Pulmonary artery endothelial cell (primary cell): ENCODE results near the gene TAF15. TPM values are rescaled to one million over a fixed set of nuclear protein-coding genes. Genes with fewer than 3 reads are reported as not detected.
A peak's percentile ranks its signal among the peaks of the same experiment; 100 is the strongest.

Experiments
- DNase-seq: peaks from one replicate; pipeline ENCODE4 v3.0.0-alpha.2; 2011; ENCODE audit warnings: low read depth, low spot score
- total RNA-seq: library from RNA; depleted of rRNA; stranded (reverse); fragments of >200 nt; gene quantifications from 2 replicates; pipeline ENCODE4 v1.2.3, GENCODE V29; 2014

Gene TAF15
- total RNA-seq, 1 donor from 2014 or later = 97.9 TPM

DNA sequence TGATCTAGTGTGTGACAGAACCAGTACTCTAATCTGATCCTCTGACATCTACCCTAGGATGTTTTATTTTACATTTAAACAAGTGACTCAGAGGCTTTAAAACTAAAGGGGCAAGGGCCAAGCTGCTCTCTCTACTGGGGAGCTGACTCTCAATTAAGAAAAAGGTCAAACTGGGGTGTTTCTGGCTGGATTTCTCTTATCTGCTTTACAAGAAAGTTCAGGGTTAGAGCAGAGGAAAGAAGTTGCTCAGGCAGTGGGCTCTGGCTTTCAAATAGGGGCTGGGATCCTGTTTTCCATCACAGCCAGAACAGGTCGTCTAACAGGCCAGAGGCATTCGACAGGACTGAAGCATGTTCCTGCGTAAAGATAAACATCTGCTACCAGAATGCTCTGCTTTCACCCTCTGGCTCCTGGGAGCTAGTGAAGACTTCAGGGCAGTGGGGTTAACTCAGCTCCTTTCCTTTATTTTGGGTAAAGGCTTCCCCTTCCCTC is 22.3 kb upstream of the TAF15 start:
- no peak for DNase-seq

DNA sequence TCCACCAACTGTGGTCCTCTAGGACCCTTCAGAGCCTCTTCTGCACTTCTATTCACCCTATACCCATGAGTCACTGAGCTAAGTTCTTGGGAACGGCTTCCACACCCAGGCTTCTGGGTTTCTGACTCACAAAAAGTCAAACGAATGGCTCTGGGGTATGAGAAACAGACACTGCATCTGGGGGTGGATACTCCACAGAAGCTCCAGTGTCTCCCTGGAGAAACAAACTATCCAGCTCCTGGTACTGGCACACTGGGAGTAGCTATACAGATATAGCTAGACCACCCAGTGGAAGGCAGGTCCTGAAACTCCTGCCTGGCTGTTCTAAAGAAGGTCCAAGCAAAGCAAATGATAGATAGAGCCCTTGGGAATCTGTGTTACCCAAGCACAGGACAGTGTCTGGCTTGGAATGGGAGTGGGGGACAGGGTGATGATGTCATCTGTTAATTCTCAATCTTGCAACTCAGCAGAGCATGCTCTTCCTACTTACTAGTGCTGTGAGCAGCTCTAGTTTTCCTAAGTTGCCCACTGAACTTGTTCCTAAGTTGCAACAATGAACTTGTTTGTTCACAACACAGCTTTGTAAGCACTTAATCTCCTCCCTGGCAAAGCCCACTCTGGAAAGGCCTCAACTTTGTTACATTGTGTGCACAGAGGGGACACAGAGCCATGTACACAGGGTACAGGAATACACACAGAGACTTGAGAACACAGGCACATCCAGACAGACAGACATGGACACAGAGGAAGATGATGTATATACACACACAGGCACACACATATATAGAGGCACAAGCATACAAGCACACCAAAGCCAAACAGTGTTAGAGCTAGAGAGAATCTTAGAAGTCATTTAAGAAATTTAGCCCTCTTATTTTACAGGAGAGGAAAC is 20.6 kb upstream of the TAF15 start:
- no peak for DNase-seq

DNA sequence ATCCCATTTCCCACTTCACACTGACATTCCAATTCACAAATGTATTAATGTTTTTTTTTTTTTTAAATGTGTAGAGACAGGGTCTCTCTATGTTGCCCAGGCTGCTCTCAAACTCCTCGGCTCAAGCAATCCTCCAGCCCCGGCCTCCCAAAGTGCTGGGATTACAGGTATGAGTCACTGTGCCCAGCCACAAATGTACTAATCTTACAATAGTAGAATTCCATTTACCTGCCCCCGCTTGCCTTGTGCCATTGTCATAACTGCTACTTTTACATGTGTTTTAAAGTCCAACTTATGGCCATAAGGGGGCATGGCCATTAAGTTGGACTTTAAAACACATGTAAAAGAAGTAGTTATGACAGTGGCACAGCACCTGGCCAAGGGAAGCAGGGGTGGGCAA is 18.4 kb upstream of the TAF15 start:
- DNase-seq = no peak

DNA sequence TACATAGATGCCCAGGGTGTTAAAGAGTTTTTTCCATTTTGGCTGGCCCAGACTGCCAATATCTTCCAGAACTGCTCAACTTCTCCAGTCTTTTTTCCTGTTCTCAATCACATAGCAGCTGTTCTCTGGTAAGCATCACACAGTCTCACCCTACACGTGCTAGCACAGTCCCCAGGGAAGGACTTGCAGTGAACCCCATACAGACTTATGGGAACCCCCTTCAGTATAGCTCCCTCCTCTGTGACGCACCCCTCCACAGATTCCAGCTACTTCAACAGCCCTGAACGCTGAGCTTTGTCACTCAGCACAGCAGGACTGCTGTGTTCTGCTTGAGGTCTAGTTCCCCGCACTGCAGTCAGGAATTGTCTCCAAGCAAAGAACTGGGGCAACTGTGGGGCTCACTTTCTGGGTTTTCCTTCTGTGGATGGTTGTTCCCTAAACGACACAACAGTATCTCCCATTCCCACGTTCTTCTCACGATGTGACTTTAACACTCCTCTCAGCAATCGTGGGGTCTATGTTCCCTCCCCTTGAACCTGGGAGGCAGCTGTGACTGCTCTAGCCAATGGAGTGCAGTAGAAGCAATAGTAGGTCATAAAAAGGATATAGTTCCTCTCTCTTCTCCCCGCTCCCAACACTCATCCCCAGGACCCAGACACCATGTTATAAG is 17.5 kb upstream of the TAF15 start:
- DNase-seq = no peak

DNA sequence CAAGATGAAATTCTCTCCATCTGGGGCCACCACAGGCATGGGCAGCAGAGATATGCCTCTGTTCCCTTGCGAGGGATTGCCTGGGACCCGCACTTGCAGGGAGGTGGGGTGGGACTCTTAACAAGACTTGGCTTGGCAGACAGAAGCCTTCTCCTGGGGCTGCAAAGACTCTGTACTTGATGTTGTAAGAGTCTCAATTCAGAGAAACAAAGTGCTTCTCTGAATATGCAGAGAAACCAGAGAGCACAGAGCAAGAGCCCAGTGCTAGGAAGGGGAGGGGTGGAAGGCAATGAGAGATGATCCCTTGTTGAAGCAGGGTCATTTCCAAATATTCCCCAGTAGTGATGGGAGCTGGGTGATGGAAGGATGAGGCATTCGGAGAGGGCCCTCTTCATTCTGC is 16.0 kb upstream of the TAF15 start:
- DNase-seq = no peak

DNA sequence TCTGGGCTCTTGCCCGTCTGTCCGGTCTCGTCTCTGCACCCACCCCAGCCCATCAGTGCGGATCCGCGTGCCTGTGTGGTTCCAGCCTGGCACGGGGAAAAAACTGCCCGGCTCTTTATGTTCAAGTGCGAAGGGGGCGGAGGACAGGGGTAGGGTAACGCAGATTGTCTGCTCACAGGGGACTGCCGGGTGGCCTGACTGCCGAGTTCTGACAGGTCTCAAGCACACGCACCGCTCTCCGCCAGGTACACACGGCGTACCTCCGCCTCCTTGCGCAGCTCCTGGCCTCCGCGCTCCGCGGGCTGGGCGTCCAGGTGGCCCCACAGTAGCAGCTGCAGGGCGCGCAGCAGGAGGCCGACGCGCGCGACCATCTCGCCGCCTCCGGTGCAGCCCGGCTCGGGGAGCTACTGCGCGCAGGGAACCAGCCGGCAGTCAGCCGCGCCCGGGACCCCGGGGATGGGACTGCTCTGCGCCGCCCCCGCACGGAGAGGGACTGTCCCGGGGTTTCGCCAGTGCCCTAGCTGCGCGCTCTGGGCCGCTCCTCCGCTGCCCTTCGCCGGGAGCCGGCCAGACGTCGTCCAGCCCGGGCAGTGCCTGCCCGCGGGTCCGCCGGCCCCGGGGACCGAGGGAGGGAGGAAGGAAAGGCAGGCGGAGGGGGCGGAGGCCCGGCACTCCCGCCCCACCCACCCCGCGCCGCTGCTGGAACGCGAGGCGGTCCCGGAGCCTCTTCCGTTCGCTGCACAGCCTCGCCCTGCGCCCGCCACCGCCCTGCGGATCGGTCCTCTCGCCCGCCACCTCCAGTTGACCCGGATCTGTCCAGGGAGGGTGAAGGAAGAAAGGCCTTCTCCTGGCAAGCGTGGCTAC is 14.0 kb upstream of the TAF15 start, which contains the start of gene MMP28:
Gene MMP28, minus strand, starts transcription at position 635 of the 864 bp plus-strand sequence. Its CDS starts 264 bp downstream, at position 371.
- DNase-seq = no peak

DNA sequence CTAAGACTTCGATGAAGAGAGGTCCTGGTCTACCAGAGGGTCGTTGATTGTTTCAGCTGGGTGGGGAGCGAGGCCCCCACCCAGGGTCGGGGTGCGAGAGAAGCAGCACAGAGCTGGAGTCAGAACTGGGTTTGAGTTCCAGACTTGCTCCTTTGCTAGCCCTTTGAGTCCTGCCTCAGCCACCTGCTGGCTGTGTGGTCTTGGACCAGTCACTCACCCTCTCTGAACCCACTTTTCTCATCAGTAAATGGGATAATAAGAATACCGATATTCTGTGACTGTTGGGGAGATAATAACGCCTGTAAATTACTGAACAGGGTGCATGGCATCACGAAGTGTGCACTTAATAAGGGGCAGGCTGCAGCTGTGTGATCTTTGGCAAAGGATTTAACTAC is 13.4 kb upstream of the TAF15 start:
- no peak for DNase-seq

DNA sequence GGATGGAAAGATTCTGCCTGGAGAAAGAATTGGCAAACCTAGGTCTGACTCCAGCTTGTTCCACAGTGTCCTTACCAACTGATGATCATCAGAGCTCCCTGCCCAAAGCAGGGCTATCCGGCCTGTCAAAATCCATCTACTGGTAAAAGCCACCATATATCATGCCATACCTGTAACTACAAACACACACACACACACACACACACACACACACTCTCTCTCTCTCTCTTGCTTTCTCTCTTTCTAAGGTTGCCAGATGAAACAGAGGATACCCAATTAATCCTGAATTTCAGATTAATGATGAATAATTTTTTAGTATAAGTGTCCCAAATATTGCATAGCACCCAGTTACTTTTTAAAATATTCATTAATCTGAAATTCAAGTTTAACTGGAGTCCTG is 12.3 kb upstream of the TAF15 start:
- DNase-seq = no peak

DNA sequence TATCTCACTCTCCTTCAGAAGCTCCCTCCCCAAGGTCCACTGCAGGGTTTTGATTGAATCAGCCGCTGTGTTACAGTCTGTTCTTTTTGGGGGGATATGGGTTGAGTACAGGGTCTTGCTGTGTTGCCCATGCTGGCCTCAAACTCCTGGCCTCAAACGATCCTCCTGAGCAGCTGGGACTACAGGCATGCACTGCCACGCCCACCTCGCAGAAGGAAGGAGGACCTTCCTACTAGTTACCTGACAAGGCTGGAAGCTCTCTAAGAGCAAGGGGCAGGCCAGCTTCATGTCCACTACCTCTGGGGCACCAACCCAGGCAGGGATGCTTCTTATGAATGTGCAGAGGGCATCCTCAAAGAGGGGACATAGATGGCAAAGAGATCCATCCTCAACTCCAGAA is 11.9 kb upstream of the TAF15 start:
- DNase-seq = no peak

DNA sequence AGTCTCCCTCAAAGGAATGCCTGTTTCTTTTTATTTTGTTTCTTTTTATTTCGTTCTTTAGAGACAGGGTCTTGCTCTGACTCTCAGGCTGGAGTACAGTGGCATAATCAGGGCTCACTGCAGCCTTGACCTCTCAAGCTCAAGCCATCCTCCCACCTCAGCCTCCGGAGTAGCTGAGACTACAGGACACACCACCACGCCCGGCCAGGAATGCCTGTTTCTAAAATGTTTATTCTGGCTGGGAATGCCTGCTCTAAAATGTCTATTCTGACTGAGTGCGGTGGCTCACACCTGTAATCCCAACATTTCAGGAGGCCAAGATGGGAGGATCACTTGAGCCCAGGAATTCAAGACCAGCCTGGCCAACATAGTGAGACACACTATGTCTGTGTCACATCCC is 11.4 kb upstream of the TAF15 start:
- no peak for DNase-seq

DNA sequence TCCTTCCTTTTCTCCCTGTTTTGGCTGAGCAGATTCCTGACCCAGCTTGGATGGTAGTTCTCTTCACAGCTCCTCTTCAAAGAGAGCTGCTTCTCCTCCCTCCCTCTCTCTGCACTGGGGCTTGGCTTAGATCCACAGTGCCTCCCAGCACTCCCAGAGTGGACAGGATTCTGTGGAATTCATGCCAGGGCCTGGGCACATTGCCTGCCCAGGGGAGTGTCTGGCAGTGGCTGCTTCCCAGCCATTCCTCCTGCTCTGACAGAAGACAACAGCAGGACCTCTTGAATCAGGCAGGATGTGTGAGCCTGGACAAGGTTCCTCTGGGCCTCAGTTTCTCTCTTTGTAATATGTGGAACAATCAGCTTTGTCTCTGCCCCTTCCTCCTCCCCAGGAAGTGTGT is 9.3 kb upstream of the TAF15 start:
- no peak for DNase-seq

DNA sequence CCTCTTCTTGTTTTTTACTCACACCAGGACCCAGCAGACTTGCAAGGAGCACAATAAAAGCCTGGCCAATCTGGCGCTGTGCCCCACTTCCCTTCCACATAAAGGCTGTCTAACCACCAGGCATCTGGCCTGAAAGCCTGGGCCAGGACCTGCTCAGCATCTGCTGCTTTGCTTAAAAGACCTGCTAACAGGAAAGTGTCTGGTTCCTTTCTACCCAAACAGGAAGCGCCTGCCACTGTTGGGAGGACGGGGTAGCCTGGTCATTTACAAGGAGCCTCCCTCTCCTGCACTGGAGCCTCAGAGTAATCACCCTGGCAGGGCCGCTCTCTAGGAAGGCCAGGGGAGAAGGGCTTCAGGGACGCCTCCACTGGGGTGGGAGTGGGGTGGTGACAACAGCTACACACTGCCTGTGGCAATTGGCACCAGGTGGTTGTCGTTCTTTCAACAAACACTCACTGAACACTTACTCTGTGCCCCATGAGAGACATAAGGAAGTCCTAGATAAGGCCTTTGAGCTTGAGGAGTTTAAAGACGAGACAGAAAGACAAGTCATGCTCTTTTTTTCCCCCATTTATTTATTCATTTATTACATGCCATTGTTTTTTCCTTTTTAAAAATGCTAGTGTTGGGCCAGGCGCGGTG is 7.6 kb upstream of the TAF15 start:
- peak; percentile 98 for DNase-seq

DNA sequence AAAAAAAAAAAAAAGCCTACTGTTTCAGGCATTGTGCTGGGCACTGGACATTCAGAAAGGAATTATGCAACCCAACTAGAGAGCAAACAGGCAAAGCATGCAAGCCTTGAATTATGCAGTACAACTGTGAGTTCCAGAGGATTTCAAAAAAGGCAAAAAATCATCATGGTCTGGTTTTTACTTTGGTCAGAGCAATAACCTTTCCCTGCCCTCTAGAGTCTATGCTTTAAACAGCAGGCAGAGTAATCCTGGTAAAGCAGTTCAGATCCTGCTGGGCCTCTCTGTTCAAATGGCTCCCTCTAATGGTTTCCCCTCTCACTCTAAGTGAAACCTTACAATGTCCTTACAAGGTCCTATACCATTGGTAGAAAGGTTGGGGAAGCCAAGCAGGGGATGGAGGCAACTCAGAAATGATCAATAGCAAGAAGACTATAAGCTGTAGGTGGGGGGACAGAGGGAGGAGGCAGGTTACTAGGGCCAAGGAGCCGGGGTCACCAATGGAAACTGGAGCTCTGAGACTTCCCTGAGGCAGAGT is 4.6 kb upstream of the TAF15 start:
- DNase-seq = peak; percentile 71

DNA sequence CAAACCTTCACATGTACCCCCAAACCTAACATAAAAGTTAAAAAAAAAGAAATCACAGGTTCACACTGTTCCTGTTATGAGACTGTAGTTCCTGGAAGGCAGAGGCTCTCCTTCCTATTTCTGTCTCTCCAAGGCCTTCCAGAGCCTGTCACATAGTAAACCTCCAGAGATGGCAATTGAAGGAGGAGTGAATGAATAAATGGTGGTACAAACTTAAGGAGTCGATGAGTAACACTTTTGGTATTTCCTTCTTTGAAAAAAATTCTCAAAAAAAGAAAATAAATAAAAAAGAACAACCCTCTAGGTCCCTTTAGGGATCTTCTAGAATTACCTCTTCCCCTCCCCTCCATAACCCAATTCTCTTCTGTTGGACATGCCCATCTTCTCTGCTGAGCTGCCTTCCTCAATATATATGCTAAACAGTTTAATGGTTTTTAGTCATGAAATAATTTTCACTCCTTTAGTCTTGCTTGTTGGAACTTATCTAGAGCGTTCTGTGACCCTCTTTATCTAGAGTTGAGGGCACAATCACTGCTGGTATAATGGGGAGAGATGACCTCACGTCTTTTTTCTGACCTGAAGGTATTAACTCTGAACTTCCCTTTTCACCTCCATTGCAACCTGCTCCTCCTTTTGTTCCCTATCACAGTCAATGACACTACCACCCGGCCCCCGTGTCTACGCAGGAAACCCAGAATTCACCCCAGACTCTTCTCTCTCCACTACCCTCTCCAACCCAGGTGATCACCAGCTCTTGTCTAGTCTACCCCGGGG is 1.7 kb upstream of the TAF15 start:
- no peak for DNase-seq

DNA sequence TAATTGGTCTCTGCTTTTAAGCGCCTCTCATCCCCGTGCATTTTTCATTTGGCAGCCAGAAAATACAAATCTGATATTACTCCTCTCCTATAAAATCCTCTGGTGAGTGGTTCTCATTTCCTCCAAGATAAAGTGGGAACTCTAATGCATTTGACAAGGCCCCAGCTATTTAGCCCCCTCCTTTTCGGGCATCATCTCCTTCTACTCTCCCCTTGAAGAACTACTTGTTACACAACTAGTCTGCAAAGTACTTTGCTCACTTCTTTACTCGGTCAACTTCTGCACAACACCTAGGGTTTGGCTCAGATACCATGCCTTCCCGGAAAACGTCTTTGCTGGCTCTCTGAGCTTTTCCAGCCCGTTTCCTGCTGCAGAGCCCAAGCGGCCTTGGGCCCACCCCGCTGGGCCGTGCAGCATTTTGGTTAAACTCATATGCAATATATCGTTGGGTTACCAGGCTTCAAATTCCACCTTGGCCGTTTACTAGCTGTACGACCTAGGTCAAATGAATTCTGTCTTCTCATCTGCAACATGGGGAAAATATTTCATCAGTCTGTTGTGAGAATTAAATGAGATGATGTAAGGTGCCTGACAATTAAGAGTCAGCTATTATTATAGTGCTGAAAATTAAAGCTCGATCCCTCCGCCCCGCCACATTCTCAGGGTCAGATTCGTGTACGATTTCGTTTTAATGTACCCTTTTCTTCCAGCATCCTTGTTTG is 883 bp upstream of the TAF15 start:
- no peak for DNase-seq

DNA sequence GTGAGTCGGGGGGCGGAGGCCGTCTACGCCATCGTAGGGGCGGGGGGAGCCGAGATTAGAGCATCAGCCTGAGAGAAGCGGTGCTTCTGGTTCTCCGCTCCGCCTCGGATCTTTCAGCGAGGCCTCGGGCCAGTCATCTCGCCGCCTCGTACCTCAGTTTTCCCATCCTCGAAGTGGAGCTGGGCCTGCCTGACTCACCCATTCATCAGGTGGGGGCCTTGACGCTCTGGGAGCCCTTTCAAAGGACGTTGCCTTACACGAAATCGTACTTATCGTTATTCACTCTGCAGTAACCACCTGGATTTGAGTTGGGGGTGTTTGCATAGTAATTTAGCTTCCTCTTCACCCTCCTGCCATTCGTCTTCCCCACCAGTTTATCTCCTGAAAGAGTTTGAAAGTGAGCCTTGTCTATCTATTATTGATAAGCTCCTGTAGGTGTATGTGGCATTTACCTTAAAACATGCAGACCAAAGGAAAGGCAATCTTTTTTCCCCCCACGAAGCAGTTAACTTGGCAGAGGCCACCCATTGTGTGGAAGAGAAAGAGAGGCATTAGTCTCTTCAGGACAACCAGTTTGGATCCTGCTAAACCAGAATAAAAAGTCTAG is 674 bp downstream of the TAF15 start:
- DNase-seq = no peak

DNA sequence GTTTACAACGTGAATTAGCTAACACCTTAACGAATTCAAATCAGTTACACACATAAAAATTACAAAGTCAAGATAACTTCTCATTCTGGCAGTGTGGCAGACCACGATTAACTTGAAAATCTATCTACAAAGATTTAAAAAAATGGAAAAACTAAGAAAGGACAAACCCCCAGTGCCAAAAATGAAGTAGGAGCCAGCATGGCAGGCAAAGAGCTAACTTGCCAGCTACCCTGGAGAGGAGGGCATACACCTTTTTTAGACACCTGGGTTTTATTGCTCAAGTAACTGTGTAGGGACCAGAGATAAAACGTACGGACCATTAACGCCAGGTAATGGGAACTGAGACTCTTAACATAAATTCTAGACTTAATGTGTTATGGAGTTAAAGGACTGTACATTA is 2.5 kb downstream of the TAF15 start:
- no peak for DNase-seq

DNA sequence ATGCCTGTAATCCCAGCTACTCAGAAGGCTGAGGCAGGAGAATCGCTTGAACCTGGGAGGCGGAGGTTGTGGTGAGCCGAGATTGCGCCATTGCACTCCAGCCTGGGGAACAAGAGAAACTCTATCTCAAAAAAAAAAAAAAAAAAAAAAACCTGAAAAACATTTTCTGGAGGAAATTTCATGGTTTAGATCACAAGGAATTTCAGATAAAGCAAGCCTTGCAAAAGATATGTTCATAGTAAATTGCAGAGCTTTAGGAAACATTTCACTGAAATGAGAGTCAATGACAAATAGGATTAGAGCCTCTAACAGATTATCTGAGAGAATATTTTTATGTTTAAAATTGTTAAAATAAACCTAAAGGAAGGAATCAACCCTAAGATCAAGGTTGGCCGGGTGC is 3.2 kb downstream of the TAF15 start:
- DNase-seq = no peak

DNA sequence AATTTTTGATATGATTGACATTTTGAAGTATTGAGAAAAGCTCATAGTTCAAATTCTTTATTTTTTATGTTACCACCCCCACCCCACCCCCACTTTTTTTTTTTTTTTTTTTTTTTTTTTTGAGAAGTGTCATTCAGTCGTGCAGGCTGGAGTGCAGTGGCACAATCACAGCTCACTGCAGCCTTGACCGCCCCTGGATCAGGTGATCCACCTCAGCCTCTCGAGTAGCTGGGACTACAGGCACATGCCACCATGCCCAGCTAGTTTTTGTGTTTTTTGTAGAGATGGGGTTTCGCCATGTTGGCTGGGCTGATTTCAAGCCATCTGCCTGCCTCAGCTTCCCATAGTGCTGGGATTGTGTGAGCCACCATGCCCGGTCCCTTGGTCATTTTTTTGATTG is 7.4 kb downstream of the TAF15 start:
- DNase-seq = no peak
